ENCODE measurements around the gene UBALD2. TPM values are rescaled to one million over a fixed set of nuclear protein-coding genes. Genes with fewer than 3 reads are reported as not detected.
"Not testable (repeated sequence)": the region's sequence is repeated elsewhere in the genome, so short reads cannot be mapped to it uniquely, and the experiment has no call there.

Gene UBALD2
- total and polyA plus RNA-seq, 2 donors, result 42.5 to 48.1 TPM

DNA sequence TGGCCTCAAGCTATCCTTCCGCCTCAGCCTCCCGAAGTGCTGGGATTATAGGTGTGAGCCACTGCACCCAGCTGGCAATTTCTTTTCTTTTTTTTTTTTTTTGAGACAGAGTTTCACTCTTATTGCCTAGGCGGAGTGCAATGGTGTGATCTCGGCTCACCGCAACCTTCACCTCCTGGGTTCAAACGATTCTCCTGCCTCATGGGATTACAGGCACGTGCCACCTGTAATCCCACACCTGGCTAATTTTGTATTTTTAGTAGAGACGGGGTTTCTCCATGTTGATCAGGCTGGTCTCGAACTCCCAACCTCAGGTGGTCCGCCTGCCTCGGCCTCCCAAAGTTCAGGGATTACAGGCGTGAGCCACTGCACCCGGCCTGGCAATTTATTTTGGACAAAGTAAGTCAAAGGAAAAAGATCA is 2.4 kb downstream of the UBALD2 start:
- H3K4me1 ChIP-seq (ENCODE audit: control insufficient read depth in 2 of 2, insufficient read depth in 2 of 2, low read length in 2 of 2), result peaks cover 43 to 83% of the 10 kb centered on the region in 2 donors
- not testable (repeated sequence) for DNase-seq (ENCODE audit: low read depth in 6 of 9, low spot score in 9 of 9); H3K9me3 ChIP-seq (ENCODE audit: control insufficient read depth in 2 of 2, insufficient read depth in 1 of 2, low read length in 1 of 2); H3K27me3 ChIP-seq (ENCODE audit: control insufficient read depth in 2 of 2, insufficient read depth in 1 of 2, low read length in 1 of 2)
- 90% methylated on average over 13 of the region's 13 CpGs for WGBS
- peaks cover 26 to 40% of the 10 kb centered on the region in 2 donors for H3K36me3 ChIP-seq (ENCODE audit: control insufficient read depth in 2 of 2, insufficient read depth in 2 of 2, low read length in 1 of 2)
- peak overlapping the region in 1 of 2 donors; percentile 8 for H3K4me3 ChIP-seq (ENCODE audit: low read length in 2 of 2)
- peak overlapping the region; percentile 80 to 85 for H3K27ac ChIP-seq (ENCODE audit: low read depth in 1 of 2, low read length in 1 of 2)

DNA sequence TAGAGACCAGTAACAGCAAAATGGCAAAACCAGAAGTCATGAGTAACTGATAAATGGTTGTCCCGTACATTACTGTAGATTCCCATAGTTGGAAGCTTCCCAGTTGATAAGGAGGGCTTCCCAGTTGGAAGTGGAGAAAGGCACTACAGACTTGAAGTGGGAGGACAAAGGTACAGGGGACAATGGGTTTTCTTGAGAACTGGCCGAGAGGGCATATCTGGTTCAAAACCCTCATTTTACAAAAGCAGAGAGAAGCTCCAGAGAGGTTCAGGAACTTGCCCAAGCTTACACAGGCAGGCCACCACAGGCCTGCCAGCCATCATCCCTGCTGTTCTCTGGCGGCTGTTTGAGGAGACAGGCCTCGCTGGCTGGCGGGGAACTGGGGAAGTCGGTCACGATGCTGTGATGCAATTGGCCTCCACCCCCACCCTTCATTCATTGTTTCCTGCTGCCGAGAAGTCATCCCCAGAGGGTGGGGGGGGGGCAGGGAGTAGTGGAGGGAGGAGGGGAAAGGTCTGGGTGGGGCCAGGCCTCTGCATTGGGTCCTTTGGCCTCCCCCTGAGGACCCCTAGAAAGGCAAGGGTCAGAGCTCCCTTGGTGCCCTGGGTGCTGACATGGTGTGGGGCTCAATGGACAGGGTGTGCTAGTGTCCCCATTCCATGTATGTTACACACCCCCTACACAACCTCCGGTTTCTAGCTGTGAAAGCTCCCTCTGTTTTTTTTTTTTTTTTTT is 3.0 kb downstream of the UBALD2 start:
- Histone ChIP-seq H3K9me3 (ENCODE audit: control insufficient read depth in 2 of 2, insufficient read depth in 1 of 2, low read length in 1 of 2) (peaks cover 0 to 4% of the 10 kb centered on the region in 2 donors), H3K36me3 (ENCODE audit: control insufficient read depth in 2 of 2, insufficient read depth in 2 of 2, low read length in 1 of 2) (peaks cover 26 to 40% of the 10 kb centered on the region in 2 donors), H3K4me1 (ENCODE audit: control insufficient read depth in 2 of 2, insufficient read depth in 2 of 2, low read length in 2 of 2) (peaks cover 43 to 83% of the 10 kb centered on the region in 2 donors), H3K27me3 (ENCODE audit: control insufficient read depth in 2 of 2, insufficient read depth in 1 of 2, low read length in 1 of 2) (no peaks in the 10 kb centered on the region), H3K27ac (ENCODE audit: low read depth in 1 of 2, low read length in 1 of 2) (peak overlapping the region; percentile 80 to 85), H3K4me3 (ENCODE audit: low read length in 2 of 2) (peak overlapping the region; percentile 8 to 11)
- DNase-seq (ENCODE audit: low read depth in 6 of 9, low spot score in 9 of 9), result peak in 3 of 9 donors; percentile 58 to 81 (median 60)
- WGBS, result 26% methylated on average over 9 of the region's 9 CpGs

DNA sequence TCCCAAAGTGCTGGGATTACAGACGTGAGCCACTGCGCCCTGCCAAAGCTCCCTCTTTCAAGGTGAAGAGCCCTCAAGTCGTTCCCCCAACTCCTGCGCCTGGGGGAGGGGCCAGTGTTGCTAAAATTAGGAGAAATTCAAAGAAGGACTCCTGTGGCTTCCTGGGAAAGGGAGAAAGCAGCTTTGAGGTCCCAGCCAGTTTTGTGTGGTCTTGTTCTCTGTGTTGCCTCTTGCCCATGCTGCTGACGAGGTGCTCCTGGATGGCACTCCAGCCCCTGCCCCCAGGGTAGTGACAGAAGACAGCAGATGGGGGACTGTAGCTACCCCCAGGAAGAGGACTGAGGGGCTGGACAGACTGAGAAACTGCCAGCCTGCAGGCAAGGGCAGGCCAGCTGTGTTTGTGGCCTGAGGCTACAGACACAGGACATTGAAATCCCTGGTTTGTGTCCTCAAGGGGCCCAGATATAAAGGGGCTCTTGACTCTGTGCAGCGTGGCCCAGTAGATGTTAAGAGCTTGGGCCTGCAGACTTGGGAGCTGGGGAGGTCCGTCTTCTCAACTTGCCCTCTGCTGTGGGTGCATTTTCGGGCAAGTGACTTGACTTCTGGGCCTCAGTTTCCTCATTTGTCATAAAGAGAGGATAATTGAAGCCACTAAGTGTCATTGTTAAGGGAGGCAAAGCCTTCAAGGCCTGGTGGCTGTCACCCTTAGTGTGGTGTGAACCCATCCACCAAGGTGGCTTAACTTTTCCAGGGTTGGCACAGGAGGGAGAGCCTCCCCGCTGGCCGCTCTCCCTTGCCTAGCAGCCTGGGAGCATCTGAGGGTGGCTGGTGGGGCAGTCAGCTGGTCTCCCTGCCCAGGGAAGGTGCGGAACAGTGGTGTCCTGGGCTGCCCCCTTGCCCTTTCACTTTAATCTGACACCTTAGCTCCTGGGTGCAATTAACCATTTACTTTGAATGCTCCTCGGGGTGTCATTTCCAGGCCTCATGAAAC is 4.1 kb downstream of the UBALD2 start:
- peak overlapping the region; percentile 54 to 64 for H3K27ac ChIP-seq (ENCODE audit: low read depth in 1 of 2, low read length in 1 of 2)
- peaks cover 46 to 86% of the 10 kb centered on the region in 2 donors for H3K4me1 ChIP-seq (ENCODE audit: control insufficient read depth in 2 of 2, insufficient read depth in 2 of 2, low read length in 2 of 2)
- H3K27me3 ChIP-seq (ENCODE audit: control insufficient read depth in 2 of 2, insufficient read depth in 1 of 2, low read length in 1 of 2), result no peaks in the 10 kb centered on the region
- no peak overlapping the region for H3K4me3 ChIP-seq (ENCODE audit: low read length in 2 of 2)
- peaks cover 0 to 4% of the 10 kb centered on the region in 2 donors for H3K9me3 ChIP-seq (ENCODE audit: control insufficient read depth in 2 of 2, insufficient read depth in 1 of 2, low read length in 1 of 2)
- no peak for DNase-seq (ENCODE audit: low read depth in 6 of 9, low spot score in 9 of 9)
- 77% methylated on average over 12 of the region's 12 CpGs for WGBS
- peaks cover 26 to 40% of the 10 kb centered on the region in 2 donors for H3K36me3 ChIP-seq (ENCODE audit: control insufficient read depth in 2 of 2, insufficient read depth in 2 of 2, low read length in 1 of 2)

DNA sequence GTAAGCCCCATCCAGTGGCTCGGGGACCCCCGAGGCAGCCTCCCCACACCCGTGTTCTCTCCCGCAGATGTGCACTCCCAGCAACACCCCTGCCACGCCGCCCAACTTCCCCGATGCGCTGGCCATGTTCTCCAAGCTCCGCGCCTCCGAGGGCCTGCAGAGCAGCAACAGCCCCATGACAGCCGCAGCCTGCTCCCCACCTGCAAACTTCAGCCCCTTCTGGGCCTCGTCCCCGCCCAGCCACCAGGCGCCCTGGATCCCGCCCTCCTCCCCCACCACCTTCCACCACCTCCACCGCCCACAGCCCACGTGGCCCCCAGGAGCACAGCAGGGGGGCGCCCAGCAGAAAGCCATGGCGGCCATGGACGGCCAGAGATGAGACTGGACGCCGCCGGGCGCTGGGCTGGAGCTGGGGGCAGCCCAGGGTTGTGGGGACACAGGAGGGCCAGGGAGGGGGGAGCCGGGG is 5.0 kb downstream of the UBALD2 start:
- Histone ChIP-seq H3K4me1 (ENCODE audit: control insufficient read depth in 2 of 2, insufficient read depth in 2 of 2, low read length in 2 of 2) (peaks cover 46 to 85% of the 10 kb centered on the region in 2 donors), H3K27ac (ENCODE audit: low read depth in 1 of 2, low read length in 1 of 2) (peak overlapping the region; percentile 19 to 64), H3K36me3 (ENCODE audit: control insufficient read depth in 2 of 2, insufficient read depth in 2 of 2, low read length in 1 of 2) (peaks cover 26 to 40% of the 10 kb centered on the region in 2 donors), H3K9me3 (ENCODE audit: control insufficient read depth in 2 of 2, insufficient read depth in 1 of 2, low read length in 1 of 2) (peaks cover 0 to 4% of the 10 kb centered on the region in 2 donors), H3K4me3 (ENCODE audit: low read length in 2 of 2) (no peak overlapping the region), H3K27me3 (ENCODE audit: control insufficient read depth in 2 of 2, insufficient read depth in 1 of 2, low read length in 1 of 2) (no peaks in the 10 kb centered on the region)
- peak in 1 of 9 donors; percentile 35 for DNase-seq (ENCODE audit: low read depth in 6 of 9, low spot score in 9 of 9)
- WGBS, result 82% methylated on average over 26 of the region's 26 CpGs

DNA sequence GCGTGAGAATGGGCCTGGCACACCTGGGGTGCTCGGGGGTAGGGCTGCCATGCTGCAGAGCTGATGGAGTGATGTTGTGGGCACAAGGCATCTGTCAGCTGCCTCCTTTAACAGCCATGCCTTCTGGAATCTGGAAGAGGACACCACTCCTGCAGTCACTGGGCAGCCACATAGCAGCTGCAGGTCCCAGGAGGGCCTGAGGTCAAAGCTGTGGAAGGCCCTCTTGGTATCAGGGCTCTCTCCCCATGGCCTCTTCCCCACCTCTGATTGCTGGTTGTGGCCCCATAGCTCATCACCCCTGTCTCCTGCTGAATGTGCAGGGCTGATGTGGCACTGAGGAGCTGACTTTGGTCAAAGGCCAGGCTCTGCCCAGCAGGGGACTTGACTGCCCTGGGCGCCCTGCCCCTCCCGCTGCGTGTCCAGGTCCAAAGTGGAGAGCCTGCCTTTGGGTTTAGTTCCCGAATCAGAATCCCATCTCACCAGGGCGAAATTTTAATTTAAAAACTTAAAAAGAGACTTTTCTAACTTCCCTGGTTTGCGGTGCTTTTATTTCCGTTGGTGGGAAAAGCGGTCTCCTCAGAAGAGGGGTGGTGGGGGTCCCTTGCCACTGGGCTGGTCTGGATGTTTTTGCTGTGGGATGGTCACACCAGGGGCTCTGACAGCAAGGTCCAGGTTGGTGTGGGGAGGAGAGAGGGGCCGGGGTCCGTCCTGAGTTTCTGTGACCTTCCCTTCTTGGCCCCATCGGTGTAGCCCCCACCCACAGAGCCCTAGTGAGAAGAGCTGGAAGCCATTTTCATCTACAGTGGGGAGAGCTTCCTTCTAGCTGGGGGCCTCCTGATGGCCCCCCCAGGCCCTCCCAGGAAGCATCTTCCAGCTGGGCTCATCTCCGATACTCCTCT is 5.9 kb downstream of the UBALD2 start:
- H3K27ac ChIP-seq (ENCODE audit: low read depth in 1 of 2, low read length in 1 of 2), result peak overlapping the region; percentile 78 to 84
- H3K9me3 ChIP-seq (ENCODE audit: control insufficient read depth in 2 of 2, insufficient read depth in 1 of 2, low read length in 1 of 2), result peaks cover 0 to 4% of the 10 kb centered on the region in 2 donors
- 88% methylated on average over 14 of the region's 14 CpGs for WGBS
- H3K4me3 ChIP-seq (ENCODE audit: low read length in 2 of 2), result peak overlapping the region in 1 of 2 donors; percentile 44
- peak in 1 of 9 donors; percentile 32 for DNase-seq (ENCODE audit: low read depth in 6 of 9, low spot score in 9 of 9)
- H3K4me1 ChIP-seq (ENCODE audit: control insufficient read depth in 2 of 2, insufficient read depth in 2 of 2, low read length in 2 of 2), result peaks cover 46 to 85% of the 10 kb centered on the region in 2 donors
- no peaks in the 10 kb centered on the region for H3K27me3 ChIP-seq (ENCODE audit: control insufficient read depth in 2 of 2, insufficient read depth in 1 of 2, low read length in 1 of 2)
- H3K36me3 ChIP-seq (ENCODE audit: control insufficient read depth in 2 of 2, insufficient read depth in 2 of 2, low read length in 1 of 2), result peaks cover 26 to 40% of the 10 kb centered on the region in 2 donors

DNA sequence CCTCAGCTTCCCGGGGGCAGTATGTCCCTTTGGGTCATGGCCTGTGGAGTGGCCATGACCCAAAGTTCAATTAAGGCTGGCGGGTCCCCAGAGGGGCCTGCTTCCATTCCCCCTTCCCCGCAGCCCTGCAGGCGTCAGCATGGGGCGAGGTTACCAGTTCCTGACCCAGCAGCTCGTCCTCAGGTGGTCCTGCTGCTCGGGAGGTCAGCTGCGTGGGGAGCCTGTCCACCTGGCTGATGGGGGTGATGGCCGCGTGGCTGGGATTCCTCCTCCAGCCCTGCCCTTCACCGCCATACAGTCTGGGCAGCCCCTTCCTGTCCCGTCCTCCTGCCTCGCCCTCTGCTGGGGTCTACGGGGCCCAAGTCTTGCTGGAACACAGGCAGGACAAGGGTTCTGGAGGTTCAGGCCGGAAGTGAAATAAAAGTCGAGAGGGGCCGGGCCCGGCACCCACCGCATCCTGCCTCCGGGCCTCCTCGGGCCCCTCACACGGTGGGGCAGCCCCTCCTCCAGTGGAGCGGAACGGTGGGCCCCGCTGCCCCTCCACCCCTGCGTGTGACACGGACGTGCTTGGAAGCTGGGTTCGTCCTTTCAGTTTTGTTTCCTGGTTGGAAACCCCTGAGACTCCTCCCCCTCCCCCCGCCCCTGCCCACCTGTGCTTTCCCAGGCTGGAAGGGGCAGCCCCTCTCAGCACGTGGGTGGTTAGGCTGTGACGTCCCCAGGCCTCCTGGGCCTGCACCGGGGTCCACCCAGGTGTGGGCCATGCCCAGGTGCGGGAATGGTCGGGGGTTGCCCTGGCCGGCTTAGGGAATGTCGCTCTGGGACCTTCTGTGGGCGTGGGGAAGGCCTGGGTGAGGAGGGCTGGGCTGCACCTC is 6.8 kb downstream of the UBALD2 start:
- H3K27me3 ChIP-seq (ENCODE audit: control insufficient read depth in 2 of 2, insufficient read depth in 1 of 2, low read length in 1 of 2), result no peaks in the 10 kb centered on the region
- 16% methylated on average over 38 of the region's 38 CpGs for WGBS
- peaks cover 26 to 38% of the 10 kb centered on the region in 2 donors for H3K36me3 ChIP-seq (ENCODE audit: control insufficient read depth in 2 of 2, insufficient read depth in 2 of 2, low read length in 1 of 2)
- peak overlapping the region; percentile 78 to 84 for H3K27ac ChIP-seq (ENCODE audit: low read depth in 1 of 2, low read length in 1 of 2)
- peaks cover 0 to 4% of the 10 kb centered on the region in 2 donors for H3K9me3 ChIP-seq (ENCODE audit: control insufficient read depth in 2 of 2, insufficient read depth in 1 of 2, low read length in 1 of 2)
- peaks cover 42 to 78% of the 10 kb centered on the region in 2 donors for H3K4me1 ChIP-seq (ENCODE audit: control insufficient read depth in 2 of 2, insufficient read depth in 2 of 2, low read length in 2 of 2)
- peak in 3 of 9 donors; percentile 51 to 76 (median 59) for DNase-seq (ENCODE audit: low read depth in 6 of 9, low spot score in 9 of 9)
- H3K4me3 ChIP-seq (ENCODE audit: low read length in 2 of 2), result peak overlapping the region; percentile 38 to 44

DNA sequence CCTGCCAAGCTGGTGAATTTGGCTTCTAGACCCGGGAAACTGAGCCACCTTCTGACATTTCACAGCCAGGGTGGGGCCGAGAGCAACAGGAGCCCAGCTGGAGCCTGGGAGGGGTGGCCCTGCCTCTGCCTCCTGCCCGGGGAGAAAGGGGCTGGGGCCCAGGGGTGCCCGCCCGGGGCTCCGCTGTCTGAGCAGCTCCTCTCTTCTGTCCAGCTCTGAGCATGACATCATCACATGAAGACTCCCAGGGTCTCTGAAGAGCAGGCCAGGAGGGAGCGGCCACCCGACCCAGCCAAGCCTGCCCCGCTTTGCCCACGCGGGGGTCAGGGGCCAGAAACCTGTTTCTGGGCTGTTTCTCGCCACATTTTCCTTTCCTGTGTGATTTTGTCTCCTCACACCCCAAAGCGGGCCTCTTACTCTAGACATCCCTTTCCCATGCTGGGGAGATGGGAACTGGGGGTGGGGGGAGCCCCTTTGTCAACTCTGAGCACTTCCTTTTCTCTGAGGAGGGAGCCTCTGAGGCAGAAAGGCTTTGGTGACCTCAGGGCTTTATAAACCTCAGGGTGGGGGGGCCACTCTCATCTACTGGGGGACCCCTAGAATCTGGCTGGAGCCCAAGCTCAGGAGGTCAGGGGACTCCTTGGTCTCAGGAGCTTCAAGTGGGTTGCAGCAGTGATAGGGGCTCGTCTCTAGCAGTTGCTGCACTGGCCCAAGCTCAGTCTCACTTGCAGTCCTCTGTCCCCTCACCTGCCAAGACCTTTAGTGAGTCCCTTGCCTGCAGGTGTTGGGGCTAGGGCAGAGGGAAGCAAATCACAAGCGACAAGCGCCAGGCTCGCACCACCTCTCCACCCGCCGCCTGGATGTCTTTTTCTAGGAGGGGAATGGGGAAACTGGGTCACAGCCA is 7.6 kb downstream of the UBALD2 start:
- H3K4me1 ChIP-seq (ENCODE audit: control insufficient read depth in 2 of 2, insufficient read depth in 2 of 2, low read length in 2 of 2), result peaks cover 34 to 70% of the 10 kb centered on the region in 2 donors
- WGBS, result 64% methylated on average over 19 of the region's 19 CpGs
- peak overlapping the region; percentile 78 to 84 for H3K27ac ChIP-seq (ENCODE audit: low read depth in 1 of 2, low read length in 1 of 2)
- H3K4me3 ChIP-seq (ENCODE audit: low read length in 2 of 2), result peak overlapping the region; percentile 38 to 44
- DNase-seq (ENCODE audit: low read depth in 6 of 9, low spot score in 9 of 9), result peak in 1 of 9 donors; percentile 51
- H3K36me3 ChIP-seq (ENCODE audit: control insufficient read depth in 2 of 2, insufficient read depth in 2 of 2, low read length in 1 of 2), result peaks cover 26 to 31% of the 10 kb centered on the region in 2 donors
- no peaks in the 10 kb centered on the region for H3K27me3 ChIP-seq (ENCODE audit: control insufficient read depth in 2 of 2, insufficient read depth in 1 of 2, low read length in 1 of 2)
- H3K9me3 ChIP-seq (ENCODE audit: control insufficient read depth in 2 of 2, insufficient read depth in 1 of 2, low read length in 1 of 2), result peaks cover 0 to 4% of the 10 kb centered on the region in 2 donors
